K562 (cell line): ENCODE data around the gene ECI1. TPM values are rescaled to one million over a fixed set of nuclear protein-coding genes. Genes with fewer than 3 reads are reported as not detected.
A peak's percentile ranks its signal among the peaks of the same experiment; 100 is the strongest.

ENCODE experiments used
- ETV5 ChIP-seq: sonication (generic); formaldehyde crosslinking; IDR thresholded peaks from 2 replicates; pipeline ENCODE4 v1.4.0; 2020; ENCODE audit warnings: low read depth, mild to moderate bottlenecking, missing genetic modification reagents
- HIVEP1 ChIP-seq: fragments of 250-450 bp; sonication (Bioruptor Pico); IDR thresholded peaks from 2 replicates; pipeline ENCODE4 v1.4.0; 2020; ENCODE audit warnings: mild to moderate bottlenecking
- HLTF ChIP-seq: fragments of 450-650 bp; IDR thresholded peaks from 2 replicates; pipeline ENCODE4 v1.6.1; 2016
- HSF4 ChIP-seq: fragments of 250-450 bp; sonication (Bioruptor Pico); IDR thresholded peaks from 2 replicates; pipeline ENCODE4 v2.1.2; 2022; ENCODE audit warnings: mild to moderate bottlenecking, moderate library complexity, borderline replicate concordance
- MCM2 ChIP-seq: fragments of 450-650 bp; IDR thresholded peaks from 2 replicates; pipeline ENCODE4 v1.6.1; 2017; ENCODE audit warnings: low read depth, mild to moderate bottlenecking
- MYC ChIP-seq, 2 experiments: fragments of 250-450 bp in 1 of 2; sonication (Bioruptor Pico) in 1 of 2; IDR thresholded peaks; 2 replicates each; pipeline versions ENCODE4 v1.5.1 to v1.6.1; 2012 to 2021; ENCODE audit warnings: low read depth in 2 of 2, borderline replicate concordance in 1 of 2, improper control_type of control experiment in 1 of 2, low read length in 1 of 2, mild to moderate bottlenecking in 1 of 2, moderate library complexity in 1 of 2
- NR1H2 ChIP-seq: sonication (generic); formaldehyde crosslinking; IDR thresholded peaks from 2 replicates; pipeline ENCODE4 v1.4.0; 2020; ENCODE audit warnings: mild to moderate bottlenecking, missing genetic modification reagents
- NR4A1 ChIP-seq, 2 experiments: fragments of 250-450 bp in 1 of 2; fragments of 450-650 bp in 1 of 2; sonication (Bioruptor Pico) in 1 of 2; IDR thresholded peaks; 2 replicates each; pipeline versions ENCODE4 v1.4.0 to v1.6.1; 2016 to 2020; ENCODE audit warnings: mild to moderate bottlenecking in 2 of 2, missing compliant biosample characterization in 1 of 2, missing genetic modification characterization in 1 of 2, moderate library complexity in 1 of 2
- PRPF4 ChIP-seq: fragments of 200-400 bp; formaldehyde crosslinking; IDR thresholded peaks from one replicate; pipeline ENCODE4 v1.6.1; 2017; ENCODE audit warnings: low read length, low read depth, mild to moderate bottlenecking; ENCODE audit not compliant: insufficient read depth, poor library complexity, severe bottlenecking
- TCF7 ChIP-seq: sonication (generic); IDR thresholded peaks from 2 replicates; pipeline ENCODE4 v1.6.1; 2016; ENCODE audit warnings: antibody characterized with exemption, borderline replicate concordance
- ZNF444 ChIP-seq: fragments of 250-450 bp; sonication (Bioruptor Pico); IDR thresholded peaks from 2 replicates; pipeline ENCODE4 v1.4.0; 2020; ENCODE audit warnings: mild to moderate bottlenecking, moderate library complexity
- ZNF589 ChIP-seq: fragments of 200-800 bp; sonication (Bioruptor generic); IDR thresholded peaks from 2 replicates; pipeline ENCODE4 v1.6.1; 2016; ENCODE audit warnings: low read depth, missing genetic modification characterization, missing compliant biosample characterization
- ZNF77 ChIP-seq: fragments of 250-450 bp; sonication (Bioruptor Pico); IDR thresholded peaks from 2 replicates; pipeline ENCODE4 v1.5.0; 2020
- polyA plus RNA-seq, 8 experiments: library from polyadenylated mRNA; depleted of rRNA in 4 of 8; stranded (reverse) in 5 of 8; unstranded in 3 of 8; fragments of >200 nt; fragmentation: Nextera tagmentation in 2 of 8; fragmentation: Illumina TruSeq in 1 of 8; extraction: Ambion mirVana in 2 of 8; extraction: Trizol in 1 of 8; gene quantifications; 2 replicates each; pipeline versions ENCODE4 v1.2.1 to v1.2.3, GENCODE V29; 2011 to 2014; ENCODE audit warnings: inconsistent platforms in 1 of 8, missing spikeins in 1 of 8
- total RNA-seq, 7 experiments: library from RNA; depleted of rRNA in 6 of 7; stranded (reverse); fragments of >200 nt in 6 of 7; fragmentation: Illumina TruSeq in 2 of 7; extraction: Trizol in 2 of 7; gene quantifications; 2 replicates each; pipeline versions ENCODE4 v1.2.1 to v1.2.3, GENCODE V29; 2011 to 2021; ENCODE audit warnings: low replicate concordance in 1 of 7
- TF ChIP-seq, protein P1 (sequence below): IDR thresholded peaks from 2 replicates; pipeline ENCODE4 v1.6.1; 2012; ENCODE audit warnings: low read depth, low read length, improper control_type of control experiment, borderline replicate concordance
- TF ChIP-seq, protein P2 (sequence below): fragments of 250-450 bp; sonication (Bioruptor Pico); IDR thresholded peaks from 2 replicates; pipeline ENCODE4 v1.9.0; 2021; ENCODE audit warnings: mild to moderate bottlenecking
- TF ChIP-seq, protein P3 (sequence below): fragments of 450-650 bp; IDR thresholded peaks from 2 replicates; pipeline ENCODE4 v1.6.1; 2016; ENCODE audit warnings: borderline replicate concordance
- TF ChIP-seq, protein P4 (sequence below), 2 experiments: fragments of 150-350 bp in 1 of 2; IDR thresholded peaks; 2 replicates each; pipeline ENCODE4 v1.6.1; 2012 to 2016; ENCODE audit warnings: low read depth in 2 of 2, low read length in 2 of 2, mild to moderate bottlenecking in 1 of 2, moderate library complexity in 1 of 2

Gene ECI1
- total and polyA plus RNA-seq, 9 of the 15 experiments (the other 6 are each of a cell fraction or from before 2014, with no cell fraction given) = 4.7 to 189 (median 54.0) TPM

DNA sequence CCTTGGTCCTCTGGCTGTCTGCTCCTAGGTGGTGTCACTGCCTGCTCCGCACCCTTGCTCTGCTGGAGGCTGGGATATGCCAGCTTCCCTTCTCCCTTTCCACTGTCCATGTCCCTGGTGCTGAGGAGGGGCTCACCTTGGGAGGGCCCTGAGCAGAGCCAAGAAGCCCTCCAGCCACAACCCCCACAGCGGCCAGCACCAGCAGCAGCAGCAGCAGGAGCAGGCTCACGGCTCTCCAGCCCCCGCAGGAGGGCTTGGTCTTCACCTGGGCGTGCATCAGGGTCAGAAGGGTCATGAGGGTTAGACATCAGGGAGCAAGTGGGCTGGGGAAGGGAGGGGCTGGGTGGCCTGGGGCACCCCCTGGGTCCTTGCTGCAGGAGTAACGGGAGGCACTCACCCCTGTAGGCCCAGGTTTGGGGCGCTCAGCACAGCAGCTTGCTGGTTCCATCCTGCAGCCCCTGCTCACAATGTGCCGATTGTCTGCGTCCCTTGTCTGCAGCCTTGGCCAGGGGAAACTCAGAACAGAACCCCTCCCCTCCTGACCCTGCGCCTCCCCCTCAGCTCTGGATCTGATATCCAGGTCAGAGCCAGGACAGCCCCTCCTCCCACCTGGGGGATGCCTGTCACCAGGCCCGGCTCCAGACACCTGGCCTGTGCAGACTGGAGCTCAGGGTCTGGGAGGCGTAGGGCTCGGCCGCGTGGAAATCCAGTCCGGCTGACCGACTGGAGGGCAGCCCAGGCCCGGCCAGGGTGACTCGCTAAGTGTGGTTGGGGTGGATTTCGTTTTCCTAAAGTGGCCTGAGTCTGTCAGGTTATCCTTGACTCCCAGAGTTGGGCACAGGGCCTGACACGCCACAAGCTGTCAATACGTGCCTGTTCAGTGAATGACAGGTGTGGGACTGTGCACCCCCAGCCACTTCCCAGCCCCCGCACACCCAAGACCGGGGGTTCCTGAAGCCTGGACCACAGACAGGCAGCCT lies 40.7 kb downstream of the ECI1 start, which contains the start of gene BRICD5 (continued):
- TF ChIP-seq MYC (IDR thresholded peaks at IDR 0.05; ENCODE audit: low read depth, low read length) (no peak), MYC (CRISPR knock-in tag; IDR thresholded peaks at IDR 0.05; ENCODE audit: borderline replicate concordance, low read depth) (no peak), PRPF4 (no peak), HLTF (no peak), MCM2 (no peak), TCF7 (no peak), NR1H2 (CRISPR knock-in tag) (no peak), ZNF77 (CRISPR knock-in tag) (0 out of 2 replicates have a peak, but pooled peaks have one; percentile 37), HIVEP1 (no peak), ETV5 (no peak), ZNF444 (CRISPR knock-in tag) (no peak), HSF4 (CRISPR knock-in tag) (no peak), ZNF589 (no peak), NR4A1 (CRISPR knock-in tag; IDR thresholded peaks at IDR 0.05) (no peak), NR4A1 (tag; IDR thresholded peaks at IDR 0.05) (no peak)
- TF ChIP-seq, protein P1, sequence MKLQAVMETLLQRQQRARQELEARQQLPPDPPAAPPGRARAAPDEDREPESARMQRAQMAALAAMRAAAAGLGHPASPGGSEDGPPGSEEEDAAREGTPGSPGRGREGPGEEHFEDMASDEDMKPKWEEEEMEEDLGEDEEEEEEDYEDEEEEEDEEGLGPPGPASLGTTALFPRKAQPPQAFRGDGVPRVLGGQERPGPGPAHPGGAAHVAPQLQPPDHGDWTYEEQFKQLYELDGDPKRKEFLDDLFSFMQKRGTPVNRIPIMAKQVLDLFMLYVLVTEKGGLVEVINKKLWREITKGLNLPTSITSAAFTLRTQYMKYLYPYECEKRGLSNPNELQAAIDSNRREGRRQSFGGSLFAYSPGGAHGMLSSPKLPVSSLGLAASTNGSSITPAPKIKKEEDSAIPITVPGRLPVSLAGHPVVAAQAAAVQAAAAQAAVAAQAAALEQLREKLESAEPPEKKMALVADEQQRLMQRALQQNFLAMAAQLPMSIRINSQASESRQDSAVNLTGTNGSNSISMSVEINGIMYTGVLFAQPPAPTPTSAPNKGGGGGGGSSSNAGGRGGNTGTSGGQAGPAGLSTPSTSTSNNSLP = no peak
- TF ChIP-seq, protein P2, sequence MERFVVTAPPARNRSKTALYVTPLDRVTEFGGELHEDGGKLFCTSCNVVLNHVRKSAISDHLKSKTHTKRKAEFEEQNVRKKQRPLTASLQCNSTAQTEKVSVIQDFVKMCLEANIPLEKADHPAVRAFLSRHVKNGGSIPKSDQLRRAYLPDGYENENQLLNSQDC (CRISPR knock-in tag) = no peak
- TF ChIP-seq, protein P3, sequence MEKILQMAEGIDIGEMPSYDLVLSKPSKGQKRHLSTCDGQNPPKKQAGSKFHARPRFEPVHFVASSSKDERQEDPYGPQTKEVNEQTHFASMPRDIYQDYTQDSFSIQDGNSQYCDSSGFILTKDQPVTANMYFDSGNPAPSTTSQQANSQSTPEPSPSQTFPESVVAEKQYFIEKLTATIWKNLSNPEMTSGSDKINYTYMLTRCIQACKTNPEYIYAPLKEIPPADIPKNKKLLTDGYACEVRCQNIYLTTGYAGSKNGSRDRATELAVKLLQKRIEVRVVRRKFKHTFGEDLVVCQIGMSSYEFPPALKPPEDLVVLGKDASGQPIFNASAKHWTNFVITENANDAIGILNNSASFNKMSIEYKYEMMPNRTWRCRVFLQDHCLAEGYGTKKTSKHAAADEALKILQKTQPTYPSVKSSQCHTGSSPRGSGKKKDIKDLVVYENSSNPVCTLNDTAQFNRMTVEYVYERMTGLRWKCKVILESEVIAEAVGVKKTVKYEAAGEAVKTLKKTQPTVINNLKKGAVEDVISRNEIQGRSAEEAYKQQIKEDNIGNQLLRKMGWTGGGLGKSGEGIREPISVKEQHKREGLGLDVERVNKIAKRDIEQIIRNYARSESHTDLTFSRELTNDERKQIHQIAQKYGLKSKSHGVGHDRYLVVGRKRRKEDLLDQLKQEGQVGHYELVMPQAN = no peak
- TF ChIP-seq, protein P4, sequence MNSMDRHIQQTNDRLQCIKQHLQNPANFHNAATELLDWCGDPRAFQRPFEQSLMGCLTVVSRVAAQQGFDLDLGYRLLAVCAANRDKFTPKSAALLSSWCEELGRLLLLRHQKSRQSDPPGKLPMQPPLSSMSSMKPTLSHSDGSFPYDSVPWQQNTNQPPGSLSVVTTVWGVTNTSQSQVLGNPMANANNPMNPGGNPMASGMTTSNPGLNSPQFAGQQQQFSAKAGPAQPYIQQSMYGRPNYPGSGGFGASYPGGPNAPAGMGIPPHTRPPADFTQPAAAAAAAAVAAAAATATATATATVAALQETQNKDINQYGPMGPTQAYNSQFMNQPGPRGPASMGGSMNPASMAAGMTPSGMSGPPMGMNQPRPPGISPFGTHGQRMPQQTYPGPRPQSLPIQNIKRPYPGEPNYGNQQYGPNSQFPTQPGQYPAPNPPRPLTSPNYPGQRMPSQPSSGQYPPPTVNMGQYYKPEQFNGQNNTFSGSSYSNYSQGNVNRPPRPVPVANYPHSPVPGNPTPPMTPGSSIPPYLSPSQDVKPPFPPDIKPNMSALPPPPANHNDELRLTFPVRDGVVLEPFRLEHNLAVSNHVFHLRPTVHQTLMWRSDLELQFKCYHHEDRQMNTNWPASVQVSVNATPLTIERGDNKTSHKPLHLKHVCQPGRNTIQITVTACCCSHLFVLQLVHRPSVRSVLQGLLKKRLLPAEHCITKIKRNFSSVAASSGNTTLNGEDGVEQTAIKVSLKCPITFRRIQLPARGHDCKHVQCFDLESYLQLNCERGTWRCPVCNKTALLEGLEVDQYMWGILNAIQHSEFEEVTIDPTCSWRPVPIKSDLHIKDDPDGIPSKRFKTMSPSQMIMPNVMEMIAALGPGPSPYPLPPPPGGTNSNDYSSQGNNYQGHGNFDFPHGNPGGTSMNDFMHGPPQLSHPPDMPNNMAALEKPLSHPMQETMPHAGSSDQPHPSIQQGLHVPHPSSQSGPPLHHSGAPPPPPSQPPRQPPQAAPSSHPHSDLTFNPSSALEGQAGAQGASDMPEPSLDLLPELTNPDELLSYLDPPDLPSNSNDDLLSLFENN (IDR thresholded peaks at IDR 0.05; ENCODE audit: low read depth in 2 of 2, low read length in 2 of 2) = no peak
